A204.1 (cell line): ENCODE measurements around the gene TPST1.
"Not testable (repeated sequence)": the region's sequence is repeated elsewhere in the genome, so short reads cannot be mapped to it uniquely, and the experiment has no call there.

ENCODE experiments used
- FAIRE-seq: peaks from 2 replicates; lab custom pipeline; 2012; peaks lifted over from hg19 to GRCh38; lab: Jason Lieb, UNC

The TPST1 gene

GRCh38 chr7:66385191-66385905, 180.2 kb downstream of the TPST1 start:
- not testable (repeated sequence) for FAIRE-seq

- not testable (repeated sequence) for FAIRE-seq
These were observed 190.0 kb downstream of the TPST1 start for GRCh38 chr7:66395128-66395571.

- FAIRE-seq, result not testable (repeated sequence)
These were observed 190.9 kb downstream of the TPST1 start for GRCh38 chr7:66396052-66396451.

- FAIRE-seq, result not testable (repeated sequence)
These were observed 193.7 kb downstream of the TPST1 start for GRCh38 chr7:66398841-66399240.

GRCh38 chr7:66399566-66399965, 194.4 kb downstream of the TPST1 start:
- FAIRE-seq, result no peak

GRCh38 chr7:66400400-66400799, 195.3 kb downstream of the TPST1 start:
- no peak for FAIRE-seq

- not testable (repeated sequence) for FAIRE-seq
These were observed 196.0 kb downstream of the TPST1 start for GRCh38 chr7:66401126-66401525.

- FAIRE-seq, result not testable (repeated sequence)
These were observed 196.8 kb downstream of the TPST1 start for GRCh38 chr7:66401932-66402331.

- no peak for FAIRE-seq
These were observed 198.4 kb downstream of the TPST1 start for GRCh38 chr7:66403564-66403963.

- no peak for FAIRE-seq
These were observed 204.4 kb downstream of the TPST1 start for GRCh38 chr7:66409493-66409892.
